Endothelial cell of umbilical vein (primary cell): ENCODE data around the gene BAZ1A. TPM values are rescaled to one million over a fixed set of nuclear protein-coding genes. Genes with fewer than 3 reads are reported as not detected.
A peak's percentile ranks its signal among the peaks of the same experiment; 100 is the strongest.

Experiments
- BruUV-seq: library from RNA; stranded (reverse); fragments of 400-500 nt; replicated peaks from 2 replicates; lab custom pipeline; 2021; lab: Mats Ljungman, UMichigan
- CTCF ChIA-PET: fragments of 300-600, 350-600 bp; sonication (Branson Sonifier 250); formaldehyde crosslinking; loops from one replicate; lab custom pipeline; 2021; ENCODE audit warnings: antibody characterized with exemption, inconsistent platforms; lab: Charles Lee
- POLR2A ChIA-PET: fragments of 300-600, 350-600 bp; sonication (Branson Sonifier 250); formaldehyde crosslinking; loops from one replicate; lab custom pipeline; 2021; ENCODE audit warnings: antibody characterized with exemption, inconsistent platforms; lab: Charles Lee
- DNase-seq: peaks from one replicate; pipeline ENCODE4 v3.0.0-alpha.2; 2011; ENCODE audit warnings: low read depth, low spot score
- FAIRE-seq: peaks from 2 replicates; lab custom pipeline; 2011; peaks lifted over from hg19 to GRCh38; lab: Jason Lieb, UNC
- H2AFZ ChIP-seq: 2 replicates; pipeline ENCODE4 v1.6.0; 2012; ENCODE audit warnings: low read depth, low read length, control low read depth, inconsistent platforms
- H3K27ac ChIP-seq: 2 replicates; pipeline ENCODE4 v1.5.1; 2011; ENCODE audit warnings: low read depth, mild to moderate bottlenecking, control low read depth, low read length, moderate library complexity; ENCODE audit not compliant: insufficient read depth
- H3K27me3 ChIP-seq, 2 experiments: 2 replicates each; pipeline versions ENCODE4 v1.6.0 to v1.6.1; 2011; ENCODE audit warnings: low read length in 2 of 2, mixed read lengths in 1 of 2; ENCODE audit not compliant: control insufficient read depth in 2 of 2, insufficient read depth in 2 of 2
- H3K36me3 ChIP-seq, 2 experiments: 2 replicates in 1 of 2; 3 replicates in 1 of 2; pipeline ENCODE4 v1.5.1; 2011; ENCODE audit warnings: low read length in 2 of 2, mild to moderate bottlenecking in 1 of 2, moderate library complexity in 1 of 2; ENCODE audit not compliant: control insufficient read depth in 2 of 2, insufficient read depth in 2 of 2; ENCODE audit errors: extremely low read depth in 1 of 2
- H3K4me1 ChIP-seq: 3 replicates; pipeline ENCODE4 v1.5.1; 2011; ENCODE audit warnings: mild to moderate bottlenecking, low read length; ENCODE audit not compliant: control insufficient read depth, insufficient read depth; ENCODE audit errors: extremely low read depth
- H3K4me2 ChIP-seq: 2 replicates; pipeline ENCODE4 v1.6.1; 2011; ENCODE audit warnings: low read length, control low read depth, mixed read lengths; ENCODE audit not compliant: insufficient read depth
- H3K4me3 ChIP-seq, 3 experiments: fragments of 200-600 bp in 1 of 3; sonication (generic), shearing (Covaris generic) in 1 of 3; replicated peaks in 1 of 3; 2 replicates each; pipeline ENCODE4 v1.5.1; 2011 to 2016; ENCODE audit warnings: control low read depth in 3 of 3, low read length in 3 of 3, mild to moderate bottlenecking in 2 of 3, inconsistent platforms in 1 of 3, low read depth in 1 of 3, moderate library complexity in 1 of 3; ENCODE audit not compliant: insufficient read depth in 1 of 3
- H3K79me2 ChIP-seq: 2 replicates; pipeline ENCODE4 v1.6.0; 2012; ENCODE audit warnings: low read length, inconsistent platforms; ENCODE audit not compliant: control insufficient read depth, insufficient read depth
- H3K9ac ChIP-seq: replicated peaks from 2 replicates; pipeline ENCODE3; 2011; ENCODE audit warnings: low read length, control low read depth; ENCODE audit not compliant: insufficient read depth; ENCODE audit errors: extremely low read depth
- H3K9me1 ChIP-seq: replicated peaks from 3 replicates; pipeline ENCODE4 v1.6.0; 2011; ENCODE audit warnings: mild to moderate bottlenecking, low read length; ENCODE audit not compliant: control insufficient read depth, insufficient read depth; ENCODE audit errors: extremely low read depth
- H3K9me3 ChIP-seq: replicated peaks from 2 replicates; pipeline ENCODE4 v1.5.1; 2012; ENCODE audit warnings: low read length, inconsistent platforms; ENCODE audit not compliant: control insufficient read depth, insufficient read depth
- H4K20me1 ChIP-seq: replicated peaks from 2 replicates; pipeline ENCODE3; 2011; ENCODE audit warnings: mild to moderate bottlenecking, low read length; ENCODE audit not compliant: control insufficient read depth, insufficient read depth; ENCODE audit errors: extremely low read depth
- CTCF ChIP-seq, 2 donors: IDR thresholded peaks; 1 replicate in 1 of 2; 2 replicates in 1 of 2; pipeline ENCODE4 v1.5.1; 2011; ENCODE audit warnings: low read length in 2 of 2, mild to moderate bottlenecking in 2 of 2, moderate library complexity in 2 of 2, control low read depth in 1 of 2, inconsistent platforms in 1 of 2, low read depth in 1 of 2; ENCODE audit not compliant: insufficient read depth in 1 of 2; ENCODE audit errors: extremely low read depth in 1 of 2
- EZH2 ChIP-seq: IDR thresholded peaks from 2 replicates; pipeline ENCODE4 v1.6.1; 2012; ENCODE audit warnings: borderline replicate concordance, low read depth, mild to moderate bottlenecking, moderate library complexity, low read length, inconsistent platforms; ENCODE audit not compliant: severe bottlenecking
- FOS ChIP-seq: IDR thresholded peaks from 2 replicates; pipeline ENCODE4 v1.6.1; 2011; ENCODE audit warnings: mild to moderate bottlenecking, low read length, moderate library complexity, borderline replicate concordance; ENCODE audit not compliant: insufficient read depth
- JUN ChIP-seq: IDR thresholded peaks from 2 replicates; pipeline ENCODE4 v1.6.1; 2011; ENCODE audit warnings: borderline replicate concordance, low read depth; ENCODE audit not compliant: insufficient read length, insufficient read depth
- MAX ChIP-seq: IDR thresholded peaks from 2 replicates; pipeline ENCODE4 v1.6.1; 2011; ENCODE audit not compliant: insufficient read depth, insufficient read length
- POLR2A ChIP-seq: IDR thresholded peaks from 2 replicates; pipeline ENCODE4 v1.6.1; 2012; ENCODE audit warnings: low read depth, mild to moderate bottlenecking, control low read depth, low read length
- POLR2AphosphoS5 ChIP-seq: IDR thresholded peaks from 2 replicates; pipeline ENCODE4 v1.6.1; 2012; ENCODE audit warnings: low read depth, mild to moderate bottlenecking, control low read depth, low read length, moderate library complexity; ENCODE audit not compliant: insufficient read depth
- dilution Hi-C: fragments of 300-500 bp; cut with MboI; formaldehyde crosslinking; loops from one replicate; pipeline ENCODE4 v1.15.0; 2019; ENCODE audit warnings: low sequenced_read_pairs; ENCODE audit not compliant: extremely low pct_ligation_motif_present
- intact Hi-C: fragments of 100-400 bp; cut with micrococcal nuclease; formaldehyde crosslinking; loops from one replicate; pipeline ENCODE4 v1.10.0; 2022
- polyA plus RNA-seq, 4 experiments: library from polyadenylated mRNA; depleted of rRNA in 3 of 4; stranded (reverse) in 3 of 4; unstranded in 1 of 4; fragments of >200 nt; gene quantifications; 2 replicates each; pipeline versions ENCODE4 v1.2.1 to v1.2.3, GENCODE V29; 2011 to 2012; ENCODE audit warnings: missing spikeins in 1 of 4
- total RNA-seq: library from RNA; stranded (reverse); gene quantifications from 2 replicates; pipeline ENCODE4 v1.2.3, GENCODE V29; 2021

Gene BAZ1A
- total and polyA plus RNA-seq, 2 donors (not counting 3 experiments of a cell fraction or from before 2014, with no cell fraction given) = 15.2 to 52.1 TPM

- Histone ChIP-seq H4K20me1 (no peaks in the 10 kb centered on the region), H3K9me3 (no peaks in the 10 kb centered on the region), H2AFZ (peak overlapping the region; percentile 98), H3K4me2 (no peak overlapping the region), H3K9me1 (no peaks in the 10 kb centered on the region), H3K27ac (no peak overlapping the region), H3K4me3 (no peak overlapping the region), H3K27me3 (no peaks in the 10 kb centered on the region), H3K79me2 (no peaks in the 10 kb centered on the region), H3K9ac (no peak overlapping the region), H3K4me1 (no peaks in the 10 kb centered on the region), H3K36me3 (no peaks in the 10 kb centered on the region)
- POLR2A ChIA-PET = interaction anchor here (0.6 to 1.6 kb wide), 2 partner anchors 9 to 118 kb away, joined by 3 to 4 read pairs; partner anchors contain the start of gene CFL2
- BruUV-seq = no TSS peak
- FAIRE-seq (peak; percentile 87), DNase-seq (peak; percentile 78)
- CTCF ChIA-PET = interaction anchor here (0.6 to 4.2 kb wide), 55 partner anchors 8 to 966 kb away, joined by 3 to 100 read pairs (median 4); partner anchors contain the start of genes BAZ1A, CFL2 and SRP54
- intact Hi-C loops = loop anchor here (1.0 kb wide), 2 partner anchors 21 to 51 kb away; no protein-coding TSS in a partner anchor
- dilution Hi-C loops = no loop called here
- TF ChIP-seq CTCF (IDR thresholded peaks at IDR 0.05; ENCODE audit: extremely low read depth in 1 of 2, insufficient read depth in 1 of 2, low read depth in 1 of 2, low read length in 2 of 2) = peak; percentile 68 to 74
- TF ChIP-seq FOS = no peak
- TF ChIP-seq EZH2 = no peak
- no peak for TF ChIP-seq POLR2A
- no peak for TF ChIP-seq JUN
- no peak for TF ChIP-seq POLR2AphosphoS5
- TF ChIP-seq MAX = no peak
These were observed 152.2 kb downstream of the BAZ1A start for GRCh38 chr14:34722723-34723545.
